Measurements from ENCODE around the gene MAFF.

DNA sequence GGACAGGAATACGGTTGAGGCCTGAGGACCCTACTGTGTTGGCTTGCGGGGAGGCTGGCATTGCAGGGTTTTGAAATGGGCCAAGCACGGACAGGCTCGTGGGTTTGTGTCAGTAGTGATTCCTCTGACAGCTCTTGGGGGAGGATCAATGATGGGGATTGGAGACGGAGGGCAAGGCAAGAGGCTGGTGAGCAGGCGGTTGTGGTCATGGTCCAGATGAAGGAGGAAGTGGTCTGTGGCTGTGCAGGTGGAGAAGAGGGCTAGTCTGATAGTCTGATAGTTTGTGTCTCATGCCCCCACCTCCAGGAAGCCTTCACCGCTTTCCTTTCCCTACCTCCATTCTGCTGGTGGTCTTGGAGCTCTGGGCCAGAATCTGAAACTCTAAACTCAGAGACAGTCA lies 3.0 kb downstream of the MAFF start:
- TF ChIP-seq ZNF263 (CRISPR knock-in tag; IDR thresholded peaks at IDR 0.05; ENCODE audit: low read depth) = no peak
- TF ChIP-seq, protein P1, sequence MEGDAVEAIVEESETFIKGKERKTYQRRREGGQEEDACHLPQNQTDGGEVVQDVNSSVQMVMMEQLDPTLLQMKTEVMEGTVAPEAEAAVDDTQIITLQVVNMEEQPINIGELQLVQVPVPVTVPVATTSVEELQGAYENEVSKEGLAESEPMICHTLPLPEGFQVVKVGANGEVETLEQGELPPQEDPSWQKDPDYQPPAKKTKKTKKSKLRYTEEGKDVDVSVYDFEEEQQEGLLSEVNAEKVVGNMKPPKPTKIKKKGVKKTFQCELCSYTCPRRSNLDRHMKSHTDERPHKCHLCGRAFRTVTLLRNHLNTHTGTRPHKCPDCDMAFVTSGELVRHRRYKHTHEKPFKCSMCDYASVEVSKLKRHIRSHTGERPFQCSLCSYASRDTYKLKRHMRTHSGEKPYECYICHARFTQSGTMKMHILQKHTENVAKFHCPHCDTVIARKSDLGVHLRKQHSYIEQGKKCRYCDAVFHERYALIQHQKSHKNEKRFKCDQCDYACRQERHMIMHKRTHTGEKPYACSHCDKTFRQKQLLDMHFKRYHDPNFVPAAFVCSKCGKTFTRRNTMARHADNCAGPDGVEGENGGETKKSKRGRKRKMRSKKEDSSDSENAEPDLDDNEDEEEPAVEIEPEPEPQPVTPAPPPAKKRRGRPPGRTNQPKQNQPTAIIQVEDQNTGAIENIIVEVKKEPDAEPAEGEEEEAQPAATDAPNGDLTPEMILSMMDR (IDR thresholded peaks at IDR 0.05) = no peak
- TF ChIP-seq, protein P2, sequence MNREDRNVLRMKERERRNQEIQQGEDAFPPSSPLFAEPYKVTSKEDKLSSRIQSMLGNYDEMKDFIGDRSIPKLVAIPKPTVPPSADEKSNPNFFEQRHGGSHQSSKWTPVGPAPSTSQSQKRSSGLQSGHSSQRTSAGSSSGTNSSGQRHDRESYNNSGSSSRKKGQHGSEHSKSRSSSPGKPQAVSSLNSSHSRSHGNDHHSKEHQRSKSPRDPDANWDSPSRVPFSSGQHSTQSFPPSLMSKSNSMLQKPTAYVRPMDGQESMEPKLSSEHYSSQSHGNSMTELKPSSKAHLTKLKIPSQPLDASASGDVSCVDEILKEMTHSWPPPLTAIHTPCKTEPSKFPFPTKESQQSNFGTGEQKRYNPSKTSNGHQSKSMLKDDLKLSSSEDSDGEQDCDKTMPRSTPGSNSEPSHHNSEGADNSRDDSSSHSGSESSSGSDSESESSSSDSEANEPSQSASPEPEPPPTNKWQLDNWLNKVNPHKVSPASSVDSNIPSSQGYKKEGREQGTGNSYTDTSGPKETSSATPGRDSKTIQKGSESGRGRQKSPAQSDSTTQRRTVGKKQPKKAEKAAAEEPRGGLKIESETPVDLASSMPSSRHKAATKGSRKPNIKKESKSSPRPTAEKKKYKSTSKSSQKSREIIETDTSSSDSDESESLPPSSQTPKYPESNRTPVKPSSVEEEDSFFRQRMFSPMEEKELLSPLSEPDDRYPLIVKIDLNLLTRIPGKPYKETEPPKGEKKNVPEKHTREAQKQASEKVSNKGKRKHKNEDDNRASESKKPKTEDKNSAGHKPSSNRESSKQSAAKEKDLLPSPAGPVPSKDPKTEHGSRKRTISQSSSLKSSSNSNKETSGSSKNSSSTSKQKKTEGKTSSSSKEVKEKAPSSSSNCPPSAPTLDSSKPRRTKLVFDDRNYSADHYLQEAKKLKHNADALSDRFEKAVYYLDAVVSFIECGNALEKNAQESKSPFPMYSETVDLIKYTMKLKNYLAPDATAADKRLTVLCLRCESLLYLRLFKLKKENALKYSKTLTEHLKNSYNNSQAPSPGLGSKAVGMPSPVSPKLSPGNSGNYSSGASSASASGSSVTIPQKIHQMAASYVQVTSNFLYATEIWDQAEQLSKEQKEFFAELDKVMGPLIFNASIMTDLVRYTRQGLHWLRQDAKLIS (CRISPR knock-in tag; IDR thresholded peaks at IDR 0.05; ENCODE audit: borderline replicate concordance) = no peak
